BE2C (cell line): ENCODE data around the gene DNAH10.
A peak's percentile ranks its signal among the peaks of the same experiment; 100 is the strongest.

ENCODE experiments used
- DNase-seq: peaks from one replicate; pipeline ENCODE4 v3.0.0-alpha.2; 2020
- H3K27me3 ChIP-seq: fragments of 250-450 bp; sonication (Bioruptor Pico); 2 replicates; pipeline ENCODE4 v1.5.1; 2020; ENCODE audit warnings: mild to moderate bottlenecking
- H3K36me3 ChIP-seq: fragments of 250-450 bp; sonication (Bioruptor Pico); 2 replicates; pipeline ENCODE4 v1.5.1; 2020; ENCODE audit warnings: mild to moderate bottlenecking
- H3K4me1 ChIP-seq: fragments of 250-450 bp; sonication (Bioruptor Pico); 2 replicates; pipeline ENCODE4 v1.5.1; 2020
- H3K4me3 ChIP-seq: 2 replicates; pipeline ENCODE4 v1.5.1; 2011; ENCODE audit warnings: low read depth, low read length
- H3K9me3 ChIP-seq: fragments of 250-450 bp; sonication (Bioruptor Pico); 2 replicates; pipeline ENCODE4 v1.5.1; 2020
- CTCF ChIP-seq: IDR thresholded peaks from 2 replicates; pipeline ENCODE4 v1.5.1; 2012; ENCODE audit warnings: mild to moderate bottlenecking, low read depth, low read length

The DNAH10 gene

GRCh38 chr12:123976227-123976826 lies 214.2 kb downstream of the DNAH10 start:
- Histone ChIP-seq H3K9me3 (no peaks in the 10 kb centered on the region), H3K27me3 (no peaks in the 10 kb centered on the region), H3K4me1 (no peaks in the 10 kb centered on the region; the same call in 1 of the 2 replicates), H3K36me3 (peaks cover 22% of the 10 kb centered on the region), H3K4me3 (no peak overlapping the region)
- DNase-seq: no peak
- TF ChIP-seq CTCF: no peak

- no peak for DNase-seq
- Histone ChIP-seq H3K27me3 (no peaks in the 10 kb centered on the region), H3K9me3 (no peaks in the 10 kb centered on the region), H3K4me3 (no peak overlapping the region), H3K36me3 (peaks cover 20% of the 10 kb centered on the region), H3K4me1 (peaks cover 2% of the 10 kb centered on the region; the same call in 1 of the 2 replicates)
- TF ChIP-seq CTCF: no peak
Observed at GRCh38 chr12:123979566-123979965, 217.5 kb downstream of the DNAH10 start.

DNA sequence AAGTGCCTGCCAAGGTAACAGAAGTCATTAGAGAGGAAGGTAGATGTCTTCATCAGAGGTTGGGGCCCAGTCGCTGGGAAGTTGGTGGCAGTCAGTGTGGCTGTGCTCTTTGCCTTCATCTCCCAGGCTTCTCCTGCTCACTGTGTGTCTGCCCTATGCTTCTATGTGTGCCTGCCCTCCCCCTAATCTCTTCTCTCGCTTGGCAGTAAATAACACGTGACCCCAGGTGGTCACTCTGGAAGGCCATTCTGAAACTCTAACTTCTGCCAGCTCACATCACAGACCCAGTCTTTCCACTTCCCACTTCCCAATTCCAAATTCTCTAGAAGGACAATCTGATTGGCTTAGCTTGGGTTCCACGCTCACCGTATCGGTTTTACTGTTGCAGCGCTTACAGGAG lies 220.2 kb downstream of the DNAH10 start:
- no peaks in the 10 kb centered on the region for H3K27me3 ChIP-seq
- no peak for DNase-seq
- H3K36me3 ChIP-seq: peaks cover 3% of the 10 kb centered on the region
- TF ChIP-seq CTCF: no peak
- H3K4me3 ChIP-seq: no peak overlapping the region
- H3K4me1 ChIP-seq: peaks cover 7% of the 10 kb centered on the region
- no peaks in the 10 kb centered on the region for H3K9me3 ChIP-seq

DNA sequence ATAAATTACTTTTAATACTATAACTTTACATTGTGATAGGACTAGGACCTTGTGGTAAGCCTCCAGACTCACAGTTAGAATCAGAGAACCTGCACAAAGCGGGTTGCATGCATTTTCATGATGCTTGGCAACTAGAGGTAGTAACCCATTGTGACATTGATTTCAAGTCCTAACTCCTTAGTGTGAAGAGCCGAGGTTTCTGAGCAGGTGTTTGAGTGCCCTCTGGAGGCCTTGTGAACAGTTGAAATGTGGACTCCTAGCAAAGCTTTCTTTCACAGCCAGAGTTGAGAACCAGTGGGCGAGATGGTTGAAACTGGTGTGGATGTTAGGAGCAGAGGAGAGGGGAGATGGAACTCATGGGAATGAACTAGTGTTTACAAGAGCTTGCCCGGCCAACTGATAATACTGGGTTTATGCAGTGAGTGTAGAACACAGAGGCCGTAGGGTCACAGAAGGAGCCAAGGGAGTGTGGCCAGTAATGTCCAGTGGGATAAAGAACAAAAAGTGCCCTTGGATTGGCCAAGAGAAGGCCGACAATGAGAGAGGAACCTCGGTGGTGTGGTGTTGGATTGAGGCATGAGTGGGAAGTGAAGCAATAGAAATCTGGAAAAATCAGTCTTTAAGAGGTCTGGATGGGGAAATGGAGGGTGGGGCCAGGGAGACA lies 221.9 kb downstream of the DNAH10 start:
- H3K4me3 ChIP-seq: no peak overlapping the region
- H3K9me3 ChIP-seq: no peaks in the 10 kb centered on the region
- H3K4me1 ChIP-seq: peaks cover 10% of the 10 kb centered on the region
- no peaks in the 10 kb centered on the region for H3K27me3 ChIP-seq
- peak; percentile 85 for TF ChIP-seq CTCF
- peak; percentile 50 for DNase-seq
- H3K36me3 ChIP-seq: peaks cover 17% of the 10 kb centered on the region

DNA sequence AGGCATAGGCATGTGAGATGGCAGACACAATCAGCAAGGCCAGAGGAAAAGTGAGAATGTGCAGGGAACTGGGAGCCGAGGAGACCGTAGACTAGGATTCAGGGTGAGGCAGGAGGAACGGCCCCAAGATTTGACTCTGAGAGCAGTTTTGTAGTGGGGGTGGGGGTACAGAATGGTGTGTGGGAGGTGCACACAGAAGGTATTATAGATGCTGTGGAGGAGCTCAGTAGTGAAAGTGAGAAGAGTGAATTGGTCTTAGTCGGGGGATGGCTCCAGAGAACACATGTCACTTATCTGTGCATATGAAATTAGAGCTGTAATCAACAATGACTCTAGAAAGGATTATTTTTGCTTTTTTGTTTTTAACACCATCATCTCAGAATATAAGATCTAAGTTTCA lies 222.8 kb downstream of the DNAH10 start:
- no peak for TF ChIP-seq CTCF
- H3K9me3 ChIP-seq: no peaks in the 10 kb centered on the region
- H3K4me3 ChIP-seq: no peak overlapping the region
- peaks cover 27% of the 10 kb centered on the region for H3K36me3 ChIP-seq
- DNase-seq: no peak
- no peaks in the 10 kb centered on the region for H3K27me3 ChIP-seq
- peaks cover 10% of the 10 kb centered on the region for H3K4me1 ChIP-seq
